GM19468 (cell line): ENCODE measurements around the gene PRRC2B.
A peak's percentile ranks its signal among the peaks of the same experiment; 100 is the strongest.
"Not testable (repeated sequence)": the region's sequence is repeated elsewhere in the genome, so short reads cannot be mapped to it uniquely, and the experiment has no call there.

Source experiments
- ATAC-seq: cut with Tn5 transposase; IDR thresholded peaks from one replicate; pipeline ENCODE4 v1.9.1; 2021; ENCODE audit warnings: mild to moderate bottlenecking, moderate library complexity, moderate number of reproducible peaks; ENCODE audit not compliant: unreplicated experiment; ENCODE audit errors: extremely low read depth

Gene PRRC2B

GRCh38 chr9:131528886-131529505, 135.1 kb downstream of the PRRC2B start:
- no peak for ATAC-seq

GRCh38 chr9:131529597-131530545, 136.0 kb downstream of the PRRC2B start:
- no peak for ATAC-seq

DNA sequence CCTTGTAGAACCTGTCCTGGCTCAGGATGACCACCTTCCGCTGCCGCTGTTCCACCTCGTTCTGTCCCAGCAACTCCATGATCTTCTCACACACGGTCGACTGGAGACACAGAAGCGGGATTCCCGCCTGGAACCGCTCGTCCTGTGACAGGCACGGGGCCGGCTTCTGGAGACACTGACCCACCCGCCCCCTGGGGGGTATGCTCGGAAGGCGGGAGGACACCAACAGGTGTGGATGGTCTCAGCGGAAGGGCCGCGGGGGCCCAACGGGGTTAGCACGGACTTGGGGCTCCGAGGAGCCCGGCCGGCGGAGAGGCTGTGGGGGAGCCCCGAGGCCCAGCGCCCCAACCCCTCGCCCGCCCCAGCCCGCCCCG, 136.6 kb downstream of the PRRC2B start:
- ATAC-seq: no peak

DNA sequence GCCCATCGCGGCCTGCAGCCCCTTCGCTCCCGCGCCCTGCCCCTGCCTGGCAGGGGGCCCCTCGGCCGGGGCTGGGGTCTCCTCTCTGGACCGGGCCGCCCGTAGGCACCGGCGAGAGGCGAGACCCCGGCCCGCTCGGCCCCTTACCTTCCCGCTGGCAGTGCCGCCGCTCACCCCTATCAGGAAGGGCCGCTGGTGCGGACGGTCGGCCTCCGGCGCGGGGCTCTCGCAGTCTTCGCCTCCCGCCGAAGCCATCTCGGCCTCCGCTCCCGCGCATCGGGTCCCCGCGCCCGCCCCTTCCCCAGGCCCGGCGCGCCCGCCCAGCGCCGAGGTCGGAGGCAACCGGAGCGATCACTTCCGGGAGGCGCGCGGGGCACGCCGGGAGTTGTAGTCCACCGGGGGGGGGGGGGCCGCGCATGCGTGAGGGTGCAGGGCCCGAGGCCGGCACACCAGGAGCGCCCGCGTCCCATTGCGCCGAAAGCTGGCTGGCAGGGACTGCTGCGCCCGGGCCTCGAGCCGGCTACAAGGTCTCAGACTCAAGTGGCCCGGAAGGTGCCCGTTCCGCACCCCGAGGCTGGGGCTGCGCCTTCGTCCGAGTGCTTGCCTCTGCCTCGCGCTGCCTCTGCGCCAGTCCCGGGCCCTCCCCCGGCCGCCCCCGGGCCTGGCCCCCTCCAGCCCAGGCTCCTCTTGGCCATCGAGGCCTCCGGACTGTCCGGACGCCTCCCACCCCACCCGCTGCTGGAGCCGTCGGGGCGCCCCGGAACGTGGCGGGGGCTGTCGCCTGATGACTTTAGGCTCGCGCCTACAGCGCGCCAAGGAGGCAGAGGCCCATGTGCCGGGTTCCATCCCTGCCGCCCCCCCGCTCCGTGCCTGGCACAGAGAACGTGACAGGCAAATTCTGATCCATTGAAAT, 137.3 kb downstream of the PRRC2B start, which contains the start of gene UCK1:
Gene UCK1, minus strand, starts transcription at position 344 of the 913 bp plus-strand sequence. Its CDS starts 89 bp downstream, at position 255.
- peak; percentile 17 for ATAC-seq

- ATAC-seq: no peak
Measured at GRCh38 chr9:131534721-131535237, 140.9 kb downstream of the PRRC2B start.

DNA sequence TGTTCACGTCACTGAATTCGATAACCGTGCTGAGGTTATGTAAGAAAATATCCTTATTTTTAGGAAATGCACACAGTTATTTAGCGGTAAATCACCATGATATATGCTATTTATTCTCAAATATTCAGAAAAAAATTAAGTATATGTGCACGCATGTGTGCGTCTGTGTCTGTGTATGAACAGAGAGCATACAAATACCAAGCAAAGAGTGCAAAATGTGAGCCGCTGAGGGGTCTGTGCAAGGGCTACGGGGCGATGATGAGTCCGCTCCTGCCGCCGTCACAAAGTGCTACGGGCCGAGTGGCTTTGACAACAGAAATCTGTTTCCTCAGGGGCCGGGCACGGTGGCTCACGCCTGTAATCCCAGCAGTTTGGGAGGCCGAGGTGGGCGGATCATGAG, 144.1 kb downstream of the PRRC2B start:
- no peak for ATAC-seq

GRCh38 chr9:131539223-131539923, 145.5 kb downstream of the PRRC2B start:
- ATAC-seq: no peak

GRCh38 chr9:131543141-131543540, 149.3 kb downstream of the PRRC2B start:
- no peak for ATAC-seq

- ATAC-seq: no peak
Measured at GRCh38 chr9:131545003-131545785, 151.3 kb downstream of the PRRC2B start, which contains the start of gene PRRT1B. Gene PRRT1B, plus strand, starts transcription at chr9:131545523. Its CDS starts 93 bp downstream, at chr9:131545616.

DNA sequence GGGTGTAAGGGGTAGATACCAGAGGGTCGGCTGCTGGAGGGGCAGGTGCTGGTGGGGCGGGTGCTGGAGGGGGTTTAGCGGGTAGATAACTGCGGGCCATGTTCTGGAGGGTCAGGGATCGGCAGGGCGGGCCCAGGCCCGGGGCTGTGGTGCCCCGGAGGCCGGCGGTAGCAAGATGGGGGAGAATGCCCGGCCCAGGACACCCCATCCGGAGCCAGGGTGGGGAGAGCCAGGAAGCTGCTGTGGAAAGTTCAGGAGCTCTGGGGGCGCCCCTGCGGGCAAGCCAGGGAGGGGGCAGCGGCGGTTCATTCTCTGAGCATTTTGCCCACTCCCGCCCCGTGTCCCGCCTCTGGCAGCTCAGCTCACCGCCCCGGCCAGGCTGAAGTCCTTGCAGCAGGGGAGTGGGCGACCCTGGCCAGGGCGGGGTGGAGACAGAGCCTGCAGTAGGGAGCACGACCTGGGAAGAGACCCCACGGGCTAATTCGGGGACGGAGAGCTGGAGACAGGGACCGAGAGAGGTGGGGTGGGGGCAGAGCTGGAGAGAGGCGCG, 152.0 kb downstream of the PRRC2B start:
- no peak for ATAC-seq

DNA sequence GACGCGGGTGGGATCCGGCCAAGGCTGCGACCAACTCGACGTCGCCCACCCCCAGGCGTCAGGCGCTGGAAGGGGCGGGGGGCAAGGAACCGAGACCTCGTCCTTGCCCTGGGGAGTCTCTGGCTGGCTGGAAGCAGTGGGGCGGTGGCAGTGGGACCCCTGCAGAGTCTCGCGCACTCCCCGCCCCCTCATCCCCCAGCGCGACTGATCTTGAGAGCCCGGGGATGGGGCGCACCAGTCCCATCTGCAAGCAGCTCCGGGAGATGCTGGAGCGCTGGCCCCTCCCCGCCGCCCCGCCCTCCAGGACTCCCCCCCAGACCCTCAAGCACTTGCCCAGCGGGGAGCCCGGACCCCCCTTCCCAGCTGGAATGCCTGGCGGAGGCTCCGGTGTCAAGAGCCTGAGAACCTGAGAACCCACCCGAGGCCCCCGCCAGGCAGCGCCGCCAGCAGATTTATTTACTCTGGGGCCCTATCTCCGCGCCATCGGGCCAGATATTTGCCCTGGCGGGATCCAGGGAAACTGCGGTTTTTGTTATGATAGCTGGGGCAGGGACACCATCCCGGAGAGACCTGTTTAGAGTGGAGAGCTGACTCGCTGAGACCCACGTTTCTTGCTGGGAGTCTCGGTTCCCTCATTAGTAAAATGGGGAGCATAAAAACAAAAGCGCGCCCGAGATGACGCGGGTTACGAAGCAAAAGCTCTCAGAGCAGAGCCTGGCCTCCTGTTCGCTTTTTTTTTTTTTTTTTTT, 152.6 kb downstream of the PRRC2B start:
- ATAC-seq: no peak

- ATAC-seq: not testable (repeated sequence)
Measured at GRCh38 chr9:131549186-131549585, 155.3 kb downstream of the PRRC2B start.
